Measurements from ENCODE around the gene SF3B4.

GRCh38 chr1:149886396-149887195, 41.0 kb downstream of the SF3B4 start:
- TF ChIP-seq ELF1 (CRISPR knock-in tag; IDR thresholded peaks at IDR 0.05) (0 out of 2 replicates have a peak, but pooled peaks have one; percentile 7), HNF4A (CRISPR knock-in tag; IDR thresholded peaks at IDR 0.05) (peak; percentile 21; the same call in 1 of the 2 replicates), ZNF644 (CRISPR knock-in tag; IDR thresholded peaks at IDR 0.05; ENCODE audit: low read depth) (no peak)

Data from HepG2 (cell line).